H9 (cell line): ENCODE results near the gene ZNF81. TPM values are rescaled to one million over a fixed set of nuclear protein-coding genes. Genes with fewer than 3 reads are reported as not detected.

ENCODE experiments used
- DNase-seq: peaks from one replicate; pipeline ENCODE4 v3.0.0-alpha.2; 2017
- H2AFZ ChIP-seq: one replicate; pipeline ENCODE4 v1.6.1; 2013; ENCODE audit warnings: mild to moderate bottlenecking, low read length, control low read depth, moderate library complexity
- H2AK5ac ChIP-seq: 2 replicates; pipeline ENCODE4 v1.6.1; 2013; ENCODE audit warnings: low read length, control low read depth, mixed read lengths; ENCODE audit not compliant: insufficient read length
- H2BK120ac ChIP-seq: one replicate; pipeline ENCODE4 v1.6.1; 2013; ENCODE audit warnings: low read depth, mild to moderate bottlenecking, low read length, control low read depth, inconsistent platforms; ENCODE audit not compliant: poor library complexity, severe bottlenecking
- H2BK12ac ChIP-seq: 2 replicates; pipeline ENCODE4 v1.6.1; 2013; ENCODE audit warnings: low read length, control low read depth, mixed read lengths, low read depth; ENCODE audit not compliant: insufficient read length
- H2BK15ac ChIP-seq: 2 replicates; pipeline ENCODE4 v1.6.1; 2013; ENCODE audit warnings: low read depth, low read length, control low read depth
- H2BK20ac ChIP-seq: one replicate; pipeline ENCODE4 v1.6.1; 2013; ENCODE audit warnings: low read depth, mild to moderate bottlenecking, low read length, control low read depth, inconsistent platforms; ENCODE audit not compliant: poor library complexity, severe bottlenecking
- H2BK5ac ChIP-seq: 2 replicates; pipeline ENCODE4 v1.6.1; 2013; ENCODE audit warnings: low read length, control low read depth, mixed read lengths; ENCODE audit not compliant: insufficient read length
- H3K14ac ChIP-seq: 2 replicates; pipeline ENCODE4 v1.6.1; 2013; ENCODE audit warnings: low read length, control low read depth; ENCODE audit not compliant: insufficient read depth
- H3K18ac ChIP-seq: 2 replicates; pipeline ENCODE4 v1.6.1; 2013; ENCODE audit warnings: low read depth, mild to moderate bottlenecking, mixed read lengths, low read length, control low read depth; ENCODE audit not compliant: insufficient read length
- H3K23ac ChIP-seq: 2 replicates; pipeline ENCODE4 v1.6.1; 2013; ENCODE audit warnings: low read length, control low read depth, mixed read lengths, low read depth; ENCODE audit not compliant: insufficient read length
- H3K23me2 ChIP-seq: 2 replicates; pipeline ENCODE4 v1.6.1; 2013; ENCODE audit warnings: low read depth, mild to moderate bottlenecking, mixed read lengths, low read length, control low read depth; ENCODE audit not compliant: insufficient read length, poor library complexity, severe bottlenecking
- H3K27ac ChIP-seq: 2 replicates; pipeline ENCODE4 v1.5.1; 2013; ENCODE audit warnings: low read length, control low read depth, mixed read lengths, low read depth; ENCODE audit not compliant: insufficient read length
- H3K27me3 ChIP-seq: 2 replicates; pipeline ENCODE4 v1.6.1; 2013; ENCODE audit warnings: low read length, control low read depth, inconsistent platforms; ENCODE audit not compliant: insufficient read depth
- H3K4ac ChIP-seq: 2 replicates; pipeline ENCODE4 v1.6.1; 2013; ENCODE audit warnings: low read depth, mild to moderate bottlenecking, control low read depth, inconsistent platforms, low read length, moderate library complexity
- H3K4me1 ChIP-seq: 2 replicates; pipeline ENCODE4 v1.6.1; 2013; ENCODE audit warnings: low read length, control low read depth, inconsistent platforms; ENCODE audit not compliant: insufficient read depth
- H3K4me2 ChIP-seq: 2 replicates; pipeline ENCODE4 v1.6.1; 2013; ENCODE audit warnings: low read length, control low read depth, mixed read lengths; ENCODE audit not compliant: insufficient read length, insufficient read depth
- H3K56ac ChIP-seq: 2 replicates; pipeline ENCODE4 v1.6.1; 2013; ENCODE audit warnings: low read depth, mild to moderate bottlenecking, mixed read lengths, low read length, control low read depth; ENCODE audit not compliant: insufficient read length
- H3K79me1 ChIP-seq: 2 replicates; pipeline ENCODE4 v1.6.1; 2013; ENCODE audit warnings: low read depth, mild to moderate bottlenecking, moderate library complexity, low read length, control low read depth, inconsistent platforms; ENCODE audit not compliant: insufficient read depth, poor library complexity, severe bottlenecking
- H3K79me2 ChIP-seq: 2 replicates; pipeline ENCODE4 v1.6.1; 2013; ENCODE audit warnings: low read length, control low read depth, inconsistent platforms; ENCODE audit not compliant: insufficient read depth
- H3K9ac ChIP-seq: 2 replicates; pipeline ENCODE4 v1.6.1; 2013; ENCODE audit warnings: low read length, control low read depth, mixed read lengths; ENCODE audit not compliant: insufficient read length; ENCODE audit errors: extremely low read depth
- H3K9me3 ChIP-seq: one replicate; pipeline ENCODE4 v1.6.1; 2013; ENCODE audit warnings: low read depth, low read length, inconsistent platforms; ENCODE audit not compliant: control insufficient read depth
- H3T11ph ChIP-seq: one replicate; pipeline ENCODE4 v1.6.1; 2013; ENCODE audit warnings: mild to moderate bottlenecking, low read length, control low read depth, inconsistent platforms
- H4K20me1 ChIP-seq: one replicate; pipeline ENCODE4 v1.6.1; 2013; ENCODE audit not compliant: control insufficient read depth, insufficient read length, insufficient read depth
- H4K5ac ChIP-seq: 2 replicates; pipeline ENCODE4 v1.6.1; 2013; ENCODE audit warnings: low read depth, mild to moderate bottlenecking, mixed read lengths, low read length, control low read depth; ENCODE audit not compliant: insufficient read length
- H4K8ac ChIP-seq: replicated peaks from 2 replicates; pipeline ENCODE4 v1.6.1; 2013; ENCODE audit warnings: low read length, control low read depth, mixed read lengths, low read depth; ENCODE audit not compliant: insufficient read length
- H4K91ac ChIP-seq: 2 replicates; pipeline ENCODE4 v1.6.1; 2013; ENCODE audit warnings: low read depth, mild to moderate bottlenecking, moderate library complexity, mixed read lengths, low read length, control low read depth; ENCODE audit not compliant: insufficient read length
- H3K27ac Mint-ChIP-seq, 3 experiments: 2 replicates in 2 of 3; 3 replicates in 1 of 3; pipeline ENCODE4 v1.8.0; 2020 to 2021; ENCODE audit warnings: mixed read lengths in 3 of 3, mild to moderate bottlenecking in 1 of 3, moderate library complexity in 1 of 3
- H3K27me3 Mint-ChIP-seq: 2 replicates; pipeline ENCODE4 v1.8.0; 2021; ENCODE audit warnings: low read depth, mild to moderate bottlenecking, moderate library complexity, mixed read lengths
- H3K36me3 Mint-ChIP-seq, 3 experiments: 2 replicates in 2 of 3; 3 replicates in 1 of 3; pipeline ENCODE4 v1.8.0; 2020 to 2021; ENCODE audit warnings: low read depth in 3 of 3, mixed read lengths in 3 of 3; ENCODE audit not compliant: insufficient read depth in 1 of 3
- H3K4me1 Mint-ChIP-seq, 2 experiments: 2 replicates each; pipeline ENCODE4 v1.8.0; 2020; ENCODE audit warnings: mixed read lengths in 2 of 2
- H3K4me3 Mint-ChIP-seq, 2 experiments: 2 replicates in 1 of 2; 3 replicates in 1 of 2; pipeline ENCODE4 v1.8.0; 2020 to 2021; ENCODE audit warnings: mild to moderate bottlenecking in 2 of 2, mixed read lengths in 2 of 2, moderate library complexity in 1 of 2
- H3K9me3 Mint-ChIP-seq, 2 experiments: 2 replicates in 1 of 2; 3 replicates in 1 of 2; pipeline ENCODE4 v1.8.0; 2020; ENCODE audit warnings: mild to moderate bottlenecking in 2 of 2, mixed read lengths in 2 of 2, moderate library complexity in 1 of 2
- CTCF ChIP-seq: fragments of 200-600 bp; sonication (generic); conservative IDR thresholded peaks from 3 replicates; pipeline ENCODE4 v1.8.0; 2021; ENCODE audit warnings: antibody characterized with exemption, mild to moderate bottlenecking
- WGBS: extraction: QIAGEN DNeasy Blood & Tissue Kit; methylation state at CpG from one replicate; pipeline ENCODE4 v1.1.7; 2013; ENCODE audit warnings: missing lambda C conversion rate, low lambda C conversion rate, mixed read lengths; ENCODE audit not compliant: insufficient read length; ENCODE audit errors: extremely low coverage; 5-methylcytosine and 5-hydroxymethylcytosine counted together
- total RNA-seq: library from RNA; stranded (reverse); gene quantifications from 2 replicates; pipeline ENCODE4 v1.2.1, GENCODE V29; 2021

ZNF81 gene
- total RNA-seq, 1 experiment from 2014 or later: 11.0 TPM

GRCh38 chrX:47902161-47902560 is 65.5 kb downstream of the ZNF81 start:
- no peak overlapping the region for H3K4me3 Mint-ChIP-seq
- no peak overlapping the region for H3K27ac Mint-ChIP-seq

More at GRCh38 chrX:47902161-47902560, 65.5 kb downstream of the ZNF81 start:
- Histone ChIP-seq H3K56ac (no peak overlapping the region), H2BK15ac (no peak overlapping the region), H3K9me3 (no peaks in the 10 kb centered on the region), H3K27me3 (no peaks in the 10 kb centered on the region), H2AK5ac (no peak overlapping the region), H3K4ac (no peak overlapping the region), H4K8ac (no peak overlapping the region), H4K20me1 (no peaks in the 10 kb centered on the region), H4K5ac (no peak overlapping the region), H2BK5ac (no peak overlapping the region), H3K4me1 (no peaks in the 10 kb centered on the region), H2BK120ac (no peak overlapping the region), H2BK20ac (no peak overlapping the region), H3K18ac (no peak overlapping the region), H3K23ac (no peak overlapping the region), H3K14ac (no peak overlapping the region), H3K79me2 (no peaks in the 10 kb centered on the region), H3T11ph (no peak overlapping the region), H2BK12ac (no peak overlapping the region), H3K4me2 (no peak overlapping the region), H4K91ac (no peak overlapping the region), H3K23me2 (no peaks in the 10 kb centered on the region), H3K27ac (no peak overlapping the region), H3K9ac (no peak overlapping the region), H3K79me1 (no peaks in the 10 kb centered on the region), H2AFZ (no peak overlapping the region)
- TF ChIP-seq CTCF: no peak
- DNase-seq: no peak
- no CpG with 5 or more reads among the region's 2 CpGs for WGBS
- Mint-ChIP-seq H3K36me3 (peaks cover 0 to 3% (median 0%) of the 10 kb centered on the region in 3 experiments; a peak in 2 of 7 replicates), H3K9me3 (peaks cover 36 to 42% of the 10 kb centered on the region in 2 experiments), H3K4me1 (peaks cover 5 to 6% of the 10 kb centered on the region in 2 experiments; a peak in 1 of 4 replicates), H3K27me3 (no peaks in the 10 kb centered on the region)
